ENCODE measurements around the gene MRGPRD.

GRCh38 chr11:68959465-68960293 is 21.1 kb downstream of the MRGPRD start:
- TF ChIP-seq CTCF (IDR thresholded peaks at IDR 0.05; ENCODE audit: low read length) (no peak), EZH2 (optimal IDR thresholded peaks at IDR 0.05; ENCODE audit: low read depth, low read length) (no peak), EZH2phosphoT487 (IDR thresholded peaks at IDR 0.05; ENCODE audit: low read length) (no peak)
